ENCODE results near the gene C2orf15.
"Not testable (repeated sequence)": the region's sequence is repeated elsewhere in the genome, so short reads cannot be mapped to it uniquely, and the experiment has no call there.

Gene C2orf15

GRCh38 chr2:99184811-99185210, 43.3 kb downstream of the C2orf15 start:
- no peak overlapping the region for H3K4me3 ChIP-seq (ENCODE audit: low read length)
- TF ChIP-seq CTCF (conservative IDR thresholded peaks at IDR 0.05; ENCODE audit: low read length), result no peak
- no peak for DNase-seq (ENCODE audit: low read depth)

DNA sequence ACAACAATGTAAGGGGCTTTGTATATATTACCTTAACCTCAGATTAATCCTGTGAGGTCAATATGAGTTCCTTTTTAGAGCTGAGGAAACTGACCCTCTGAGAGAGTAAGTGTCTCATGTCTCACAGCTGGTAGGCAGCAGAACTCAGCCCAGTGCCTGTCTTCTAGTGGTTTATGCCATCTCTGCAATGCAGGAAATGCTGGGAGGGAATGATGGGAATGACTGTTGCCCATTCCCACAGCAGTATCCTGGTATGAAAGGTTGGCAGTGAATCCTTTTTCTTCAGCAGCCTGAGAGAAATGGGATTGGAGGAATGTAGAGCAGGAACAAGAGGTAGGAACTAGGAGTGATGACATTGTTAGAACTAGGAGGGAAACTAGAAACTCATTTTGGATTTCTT, 45.5 kb downstream of the C2orf15 start:
- H3K4me3 ChIP-seq (ENCODE audit: low read length), result no peak overlapping the region
- peak; percentile 40 for DNase-seq (ENCODE audit: low read depth)
- TF ChIP-seq CTCF (conservative IDR thresholded peaks at IDR 0.05; ENCODE audit: low read length), result no peak

DNA sequence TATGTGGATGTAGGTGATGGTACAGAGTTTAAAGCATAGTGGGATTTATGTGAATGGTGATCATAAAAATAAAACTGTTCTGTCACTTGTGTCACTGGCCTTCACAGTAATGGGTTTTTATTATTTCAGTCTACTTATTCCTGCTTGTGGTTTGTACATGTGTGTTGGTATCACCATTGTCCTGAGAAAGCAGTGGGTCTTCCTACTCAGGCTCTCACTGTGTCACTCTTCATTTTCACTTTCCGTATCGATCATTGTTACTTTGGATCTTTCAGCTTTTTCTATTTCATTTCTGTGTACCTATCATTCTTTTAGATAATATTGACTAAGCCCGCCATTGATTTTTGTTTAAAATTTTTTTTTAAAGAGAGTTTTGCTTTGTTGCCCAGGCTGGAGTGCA, 46.9 kb downstream of the C2orf15 start:
- no peak overlapping the region for H3K4me3 ChIP-seq (ENCODE audit: low read length)
- DNase-seq (ENCODE audit: low read depth), result no peak
- TF ChIP-seq CTCF (conservative IDR thresholded peaks at IDR 0.05; ENCODE audit: low read length), result no peak

DNA sequence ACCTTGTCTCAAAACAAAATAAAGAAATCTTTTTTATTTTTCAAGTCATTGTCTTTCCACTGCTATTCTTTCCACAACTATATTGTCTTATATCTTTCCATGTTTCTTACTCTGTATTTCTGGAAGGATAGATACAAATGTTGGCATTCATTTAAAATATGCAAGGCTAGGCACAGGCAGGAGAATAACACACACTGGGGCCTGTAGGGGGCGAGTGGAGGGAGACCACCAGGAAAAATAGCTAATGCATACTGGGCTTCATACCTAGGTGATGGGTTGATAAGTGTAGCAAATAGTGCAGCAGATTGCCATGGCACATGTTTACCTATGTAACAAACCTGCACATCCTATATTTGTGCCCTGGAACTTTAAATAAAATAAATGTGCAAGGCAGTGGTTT, 49.0 kb downstream of the C2orf15 start:
- no peak for DNase-seq (ENCODE audit: low read depth)
- no peak for TF ChIP-seq CTCF (conservative IDR thresholded peaks at IDR 0.05; ENCODE audit: low read length)
- H3K4me3 ChIP-seq (ENCODE audit: low read length), result no peak overlapping the region

GRCh38 chr2:99192364-99192763, 50.9 kb downstream of the C2orf15 start:
- H3K4me3 ChIP-seq (ENCODE audit: low read length); DNase-seq (ENCODE audit: low read depth): not testable (repeated sequence)

- TF ChIP-seq CTCF (conservative IDR thresholded peaks at IDR 0.05; ENCODE audit: low read length), result no peak
- DNase-seq (ENCODE audit: low read depth), result no peak
- no peak overlapping the region for H3K4me3 ChIP-seq (ENCODE audit: low read length)
These were observed 56.8 kb downstream of the C2orf15 start for GRCh38 chr2:99198103-99198841.

- DNase-seq (ENCODE audit: low read depth), result no peak
- no peak overlapping the region for H3K4me3 ChIP-seq (ENCODE audit: low read length)
- TF ChIP-seq CTCF (conservative IDR thresholded peaks at IDR 0.05; ENCODE audit: low read length), result no peak
These were observed 58.7 kb downstream of the C2orf15 start for GRCh38 chr2:99200076-99200800.
